CD14-positive monocyte (primary cell): ENCODE measurements around the gene GPR37L1. TPM values are rescaled to one million over a fixed set of nuclear protein-coding genes. Genes with fewer than 3 reads are reported as not detected.

ENCODE experiments used
- DNase-seq, 3 donors: peaks; one replicate each; pipeline ENCODE4 v3.0.0-alpha.2; 2011 to 2022
- H2AFZ ChIP-seq: 2 replicates; pipeline ENCODE4 v1.6.0; 2012; ENCODE audit warnings: mild to moderate bottlenecking, low read depth, low read length, inconsistent platforms; ENCODE audit not compliant: insufficient read depth, poor library complexity, severe bottlenecking
- H3K27ac ChIP-seq, 2 donors: 1 replicate in 1 of 2; 2 replicates in 1 of 2; pipeline ENCODE4 v1.5.1; 2012 to 2013; ENCODE audit warnings: low read length in 2 of 2, control low read depth in 1 of 2, inconsistent platforms in 1 of 2, low read depth in 1 of 2, mild to moderate bottlenecking in 1 of 2
- H3K27me3 ChIP-seq, 2 donors: one replicate each; pipeline versions ENCODE4 v1.6.0 to v1.6.1; 2011 to 2013; ENCODE audit warnings: low read length in 2 of 2; ENCODE audit not compliant: control insufficient read depth in 2 of 2, insufficient read depth in 2 of 2
- H3K36me3 ChIP-seq, 2 donors: replicated peaks in 1 of 2; 1 replicate in 1 of 2; 2 replicates in 1 of 2; pipeline versions ENCODE4 v1.5.1 to v1.6.1; 2012 to 2013; ENCODE audit warnings: low read length in 2 of 2, control low read depth in 1 of 2, inconsistent platforms in 1 of 2, mild to moderate bottlenecking in 1 of 2; ENCODE audit not compliant: insufficient read depth in 2 of 2, control insufficient read depth in 1 of 2
- H3K4me1 ChIP-seq, 2 donors: 1 replicate in 1 of 2; 2 replicates in 1 of 2; pipeline versions ENCODE4 v1.5.1 to v1.6.1; 2012 to 2013; ENCODE audit warnings: low read length in 2 of 2, control low read depth in 1 of 2, inconsistent platforms in 1 of 2, mild to moderate bottlenecking in 1 of 2, moderate library complexity in 1 of 2; ENCODE audit not compliant: insufficient read depth in 2 of 2, control insufficient read depth in 1 of 2
- H3K4me2 ChIP-seq: replicated peaks from 2 replicates; pipeline ENCODE3; 2012; ENCODE audit warnings: low read length, moderate library complexity, mild to moderate bottlenecking; ENCODE audit not compliant: poor library complexity, severe bottlenecking; ENCODE audit errors: extremely low read depth
- H3K4me3 ChIP-seq, 3 experiments: fragments of 200-600 bp in 1 of 3; sonication (generic) in 1 of 3; replicated peaks in 1 of 3; 1 replicate in 2 of 3; 2 replicates in 1 of 3; pipeline ENCODE4 v1.5.1; 2011 to 2013; ENCODE audit warnings: low read length in 3 of 3, mild to moderate bottlenecking in 3 of 3, control low read depth in 2 of 3, low read depth in 2 of 3, inconsistent platforms in 1 of 3, moderate library complexity in 1 of 3
- H3K79me2 ChIP-seq: 2 replicates; pipeline ENCODE4 v1.6.0; 2012; ENCODE audit warnings: mild to moderate bottlenecking, control low read depth, inconsistent platforms, low read length, moderate library complexity; ENCODE audit not compliant: insufficient read depth
- H3K9ac ChIP-seq: 2 replicates; pipeline ENCODE4 v1.6.0; 2017; ENCODE audit warnings: low read length, mild to moderate bottlenecking; ENCODE audit not compliant: insufficient read depth, poor library complexity, severe bottlenecking
- H3K9me3 ChIP-seq, 2 donors: replicated peaks in 1 of 2; 1 replicate in 1 of 2; 2 replicates in 1 of 2; pipeline versions ENCODE4 v1.5.1 to v1.6.1; 2012 to 2013; ENCODE audit warnings: low read length in 2 of 2, control low read depth in 1 of 2; ENCODE audit not compliant: control insufficient read depth in 1 of 2, insufficient read depth in 1 of 2
- H4K20me1 ChIP-seq: 2 replicates; pipeline ENCODE4 v1.6.0; 2012; ENCODE audit warnings: mild to moderate bottlenecking, low read length, control low read depth, moderate library complexity; ENCODE audit not compliant: insufficient read depth
- H3K27ac Mint-ChIP-seq, 7 donors: one replicate each; pipeline ENCODE4 v1.8.0; 2020; ENCODE audit warnings: mild to moderate bottlenecking in 7 of 7, mixed read lengths in 7 of 7, moderate library complexity in 6 of 7, inconsistent platforms in 2 of 7
- H3K27me3 Mint-ChIP-seq, 3 donors: one replicate each; pipeline ENCODE4 v1.8.0; 2021 to 2022; ENCODE audit warnings: low read depth in 3 of 3, mild to moderate bottlenecking in 3 of 3, mixed read lengths in 3 of 3, moderate library complexity in 3 of 3, inconsistent platforms in 1 of 3
- H3K36me3 Mint-ChIP-seq, 2 donors: one replicate each; pipeline ENCODE4 v1.8.0; 2020; ENCODE audit warnings: mixed read lengths in 2 of 2, inconsistent platforms in 1 of 2, mild to moderate bottlenecking in 1 of 2
- H3K4me1 Mint-ChIP-seq: one replicate; pipeline ENCODE4 v1.8.0; 2020; ENCODE audit warnings: mild to moderate bottlenecking, mixed read lengths
- H3K4me3 Mint-ChIP-seq, 2 donors: one replicate each; pipeline ENCODE4 v1.8.0; 2020; ENCODE audit warnings: mild to moderate bottlenecking in 2 of 2, mixed read lengths in 2 of 2, moderate library complexity in 1 of 2
- H3K9me3 Mint-ChIP-seq, 7 donors: one replicate each; pipeline ENCODE4 v1.8.0; 2020 to 2022; ENCODE audit warnings: mixed read lengths in 7 of 7, mild to moderate bottlenecking in 6 of 7, moderate library complexity in 6 of 7, inconsistent platforms in 2 of 7
- CTCF ChIP-seq: fragments of 200-600 bp; IDR thresholded peaks from one replicate; pipeline ENCODE4 v1.8.0; 2022; ENCODE audit warnings: antibody characterized with exemption, mild to moderate bottlenecking
- WGBS: methylation state at CpG from one replicate; pipeline ENCODE4 v1.1.5; 2013; ENCODE audit warnings: missing lambda C conversion rate; ENCODE audit not compliant: insufficient coverage; 5-methylcytosine and 5-hydroxymethylcytosine counted together
- intact Hi-C, 2 donors: fragments of 100-400 bp; cut with micrococcal nuclease; formaldehyde crosslinking; loops; one replicate each; pipeline versions ENCODE4 v1.15.0 to v1.15.1; 2023
- polyA plus RNA-seq, 3 donors: library from polyadenylated mRNA; depleted of rRNA in 1 of 3; unstranded in 2 of 3; stranded (reverse) in 1 of 3; fragments of 300-500 nt in 2 of 3; fragments of >200 nt in 1 of 3; fragmentation: Illumina TruSeq in 2 of 3; gene quantifications; 1 replicate in 2 of 3; 2 replicates in 1 of 3; pipeline ENCODE4 v1.2.3, GENCODE V29; 2012 to 2021

The GPR37L1 gene
- polyA plus RNA-seq, 3 donors, result 0.06 to 0.13 TPM; not detected in 1

GRCh38 chr1:202148391-202148790, 25.7 kb downstream of the GPR37L1 start:
- 83% methylated on average over 2 of the region's 4 CpGs for WGBS

GRCh38 chr1:202149566-202149965, 26.8 kb downstream of the GPR37L1 start:
- Mint-ChIP-seq H3K9me3 (no peaks in the 10 kb centered on the region), H3K4me1 (peaks cover 9% of the 10 kb centered on the region), H3K27ac (no peak overlapping the region), H3K36me3 (peaks cover 46 to 73% of the 10 kb centered on the region in 2 donors), H3K4me3 (no peak overlapping the region), H3K27me3 (peaks cover 0 to 8% (median 0%) of the 10 kb centered on the region in 3 donors)
- no peak for DNase-seq
- Histone ChIP-seq H3K4me1 (peaks cover 9% of the 10 kb centered on the region in 2 donors), H3K9me3 (no peaks in the 10 kb centered on the region), H3K27ac (no peak overlapping the region), H3K4me2 (no peak overlapping the region), H4K20me1 (no peaks in the 10 kb centered on the region), H3K9ac (no peak overlapping the region), H3K4me3 (no peak overlapping the region), H3K27me3 (no peaks in the 10 kb centered on the region), H2AFZ (no peak overlapping the region), H3K36me3 (peaks cover 43 to 77% of the 10 kb centered on the region in 2 donors), H3K79me2 (peaks cover 14% of the 10 kb centered on the region)
- no peak for TF ChIP-seq CTCF
- no CpG with 5 or more reads among the region's 4 CpGs for WGBS
- intact Hi-C loops, result loop anchor here in 1 of 2 donors (10.0 kb wide), 1 partner anchor 265 kb away; the partner anchor contains the start of gene SHISA4

More at GRCh38 chr1:202148391-202148790, 25.7 kb downstream of the GPR37L1 start:
- peaks cover 20% of the 10 kb centered on the region for H3K79me2 ChIP-seq
- H3K27ac ChIP-seq, result no peak overlapping the region
- H3K36me3 Mint-ChIP-seq, result peaks cover 42 to 66% of the 10 kb centered on the region in 2 donors
- H3K27ac Mint-ChIP-seq, result no peak overlapping the region
- no peak for DNase-seq
- no peak overlapping the region for H3K4me2 ChIP-seq
- no peaks in the 10 kb centered on the region for H3K9me3 ChIP-seq
- peaks cover 9% of the 10 kb centered on the region in 2 donors for H3K4me1 ChIP-seq
- H3K36me3 ChIP-seq, result peaks cover 33 to 65% of the 10 kb centered on the region in 2 donors
- intact Hi-C loops, result loop anchor here in 1 of 2 donors (10.0 kb wide), 1 partner anchor 264 kb away; the partner anchor contains the start of gene SHISA4
- H3K4me3 Mint-ChIP-seq, result no peak overlapping the region
- H3K27me3 Mint-ChIP-seq, result peaks cover 0 to 8% (median 0%) of the 10 kb centered on the region in 3 donors
- no peak overlapping the region for H3K9ac ChIP-seq
- peaks cover 10% of the 10 kb centered on the region for H3K4me1 Mint-ChIP-seq
- H2AFZ ChIP-seq, result no peak overlapping the region
- no peak overlapping the region for H3K4me3 ChIP-seq
- H3K9me3 Mint-ChIP-seq, result no peaks in the 10 kb centered on the region
- no peaks in the 10 kb centered on the region for H3K27me3 ChIP-seq
- peaks cover 2% of the 10 kb centered on the region for H4K20me1 ChIP-seq
- no peak for TF ChIP-seq CTCF
